HG03159 (cell line): ENCODE measurements around the gene MYO15A.
A peak's percentile ranks its signal among the peaks of the same experiment; 100 is the strongest.

ENCODE experiments used
- ATAC-seq: cut with Tn5 transposase; IDR thresholded peaks from one replicate; pipeline ENCODE4 v1.9.1; 2021; ENCODE audit warnings: mild to moderate bottlenecking, moderate library complexity; ENCODE audit not compliant: unreplicated experiment

MYO15A gene

DNA sequence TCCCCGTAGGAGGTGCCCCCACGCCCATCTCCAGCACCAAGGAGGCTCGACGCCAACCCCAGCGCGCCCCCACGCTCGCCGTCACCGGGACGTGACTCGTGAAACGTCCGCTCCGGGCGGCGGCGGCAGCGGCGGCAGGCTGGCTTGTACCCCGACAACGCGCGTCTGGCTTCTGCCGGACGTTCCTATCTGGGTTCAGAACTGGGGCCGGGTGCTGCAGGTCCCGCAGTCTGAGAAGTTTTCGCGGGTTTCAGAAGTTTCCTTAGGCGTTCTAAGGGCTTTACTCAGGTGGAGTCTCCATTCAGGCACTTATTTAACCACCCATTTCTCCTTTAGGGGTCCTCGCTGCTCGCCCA is 74.4 kb downstream of the MYO15A start:
- peak; percentile 27 for ATAC-seq

DNA sequence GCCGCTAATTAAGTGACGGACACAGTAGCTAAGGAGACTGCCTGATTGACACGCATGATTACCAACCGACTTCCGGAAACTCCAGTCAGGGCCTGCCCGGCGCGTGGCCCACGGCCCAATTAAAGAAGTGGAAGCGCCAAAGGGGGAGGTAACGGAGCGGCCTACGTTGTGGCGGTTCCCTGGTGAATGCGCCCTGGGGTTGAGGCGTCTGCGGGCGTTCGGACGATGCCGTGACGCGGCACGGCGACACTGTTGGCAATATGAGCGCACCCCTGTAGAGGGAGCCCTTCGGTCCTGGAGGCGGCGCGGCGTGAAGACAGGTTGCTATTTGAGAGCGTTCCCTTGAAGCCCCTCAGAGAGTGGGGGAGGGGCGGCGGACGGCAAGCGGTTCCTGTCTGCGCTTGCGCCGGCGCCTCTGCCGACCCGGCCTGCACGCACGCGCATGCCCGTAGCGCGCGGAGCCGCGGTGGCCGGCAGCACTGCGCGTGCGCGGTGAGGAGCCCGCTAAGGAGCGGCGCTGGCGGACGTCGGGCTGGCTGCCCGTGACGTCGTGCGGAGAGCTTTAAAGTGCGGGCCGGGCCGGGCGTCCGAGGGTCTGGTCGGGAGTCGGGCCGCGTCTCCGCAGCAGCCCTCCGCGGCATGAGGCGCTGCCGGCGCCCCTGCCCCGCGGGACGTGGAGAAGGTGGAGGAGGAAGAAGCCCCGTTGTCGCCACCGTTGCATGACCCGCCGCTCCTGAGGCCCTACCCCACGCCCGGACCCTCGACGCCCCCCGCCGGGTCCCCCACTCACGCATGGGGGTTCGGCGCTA is 75.0 kb downstream of the MYO15A start, which contains the start of gene ALKBH5:
Gene ALKBH5, plus strand, starts transcription at position 495 of the 809 bp plus-strand sequence. CDS start 416 bp downstream, outside the sequence.
- peak; percentile 84 for ATAC-seq

DNA sequence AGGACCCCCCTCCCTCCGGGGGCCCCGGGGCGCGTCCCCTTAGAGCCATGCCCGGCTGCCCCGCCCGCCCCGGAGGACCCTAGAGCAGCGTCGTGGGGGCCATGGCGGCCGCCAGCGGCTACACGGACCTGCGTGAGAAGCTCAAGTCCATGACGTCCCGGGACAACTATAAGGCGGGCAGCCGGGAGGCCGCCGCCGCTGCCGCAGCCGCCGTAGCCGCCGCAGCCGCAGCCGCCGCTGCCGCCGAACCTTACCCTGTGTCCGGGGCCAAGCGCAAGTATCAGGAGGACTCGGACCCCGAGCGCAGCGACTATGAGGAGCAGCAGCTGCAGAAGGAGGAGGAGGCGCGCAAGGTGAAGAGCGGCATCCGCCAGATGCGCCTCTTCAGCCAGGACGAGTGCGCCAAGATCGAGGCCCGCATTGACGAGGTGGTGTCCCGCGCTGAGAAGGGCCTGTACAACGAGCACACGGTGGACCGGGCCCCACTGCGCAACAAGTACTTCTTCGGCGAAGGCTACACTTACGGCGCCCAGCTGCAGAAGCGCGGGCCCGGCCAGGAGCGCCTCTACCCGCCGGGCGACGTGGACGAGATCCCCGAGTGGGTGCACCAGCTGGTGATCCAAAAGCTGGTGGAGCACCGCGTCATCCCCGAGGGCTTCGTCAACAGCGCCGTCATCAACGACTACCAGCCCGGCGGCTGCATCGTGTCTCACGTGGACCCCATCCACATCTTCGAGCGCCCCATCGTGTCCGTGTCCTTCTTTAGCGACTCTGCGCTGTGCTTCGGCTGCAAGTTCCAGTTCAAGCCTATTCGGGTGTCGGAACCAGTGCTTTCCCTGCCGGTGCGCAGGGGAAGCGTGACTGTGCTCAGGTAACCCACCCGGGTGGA is 75.8 kb downstream of the MYO15A start:
- ATAC-seq = peak; percentile 3

DNA sequence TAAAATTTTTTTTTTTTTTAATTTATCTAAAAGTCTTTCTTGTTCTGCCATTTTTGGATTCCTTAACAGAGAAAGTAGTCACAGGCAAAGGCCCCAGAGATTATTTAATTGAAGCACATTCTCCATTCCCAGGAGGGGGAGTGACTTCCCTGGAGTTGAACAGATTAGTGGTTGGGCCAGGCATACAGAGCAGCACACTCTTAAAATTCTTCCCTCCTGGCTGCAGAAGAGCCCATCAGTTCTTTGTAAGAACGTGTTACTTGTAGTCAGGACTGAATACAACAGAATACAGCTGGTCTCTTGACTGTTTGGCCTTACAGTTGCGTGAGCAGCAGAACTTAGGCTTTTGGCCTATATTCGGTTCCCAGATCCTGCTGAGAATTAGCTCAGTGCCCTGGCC is 76.8 kb downstream of the MYO15A start:
- ATAC-seq = no peak

DNA sequence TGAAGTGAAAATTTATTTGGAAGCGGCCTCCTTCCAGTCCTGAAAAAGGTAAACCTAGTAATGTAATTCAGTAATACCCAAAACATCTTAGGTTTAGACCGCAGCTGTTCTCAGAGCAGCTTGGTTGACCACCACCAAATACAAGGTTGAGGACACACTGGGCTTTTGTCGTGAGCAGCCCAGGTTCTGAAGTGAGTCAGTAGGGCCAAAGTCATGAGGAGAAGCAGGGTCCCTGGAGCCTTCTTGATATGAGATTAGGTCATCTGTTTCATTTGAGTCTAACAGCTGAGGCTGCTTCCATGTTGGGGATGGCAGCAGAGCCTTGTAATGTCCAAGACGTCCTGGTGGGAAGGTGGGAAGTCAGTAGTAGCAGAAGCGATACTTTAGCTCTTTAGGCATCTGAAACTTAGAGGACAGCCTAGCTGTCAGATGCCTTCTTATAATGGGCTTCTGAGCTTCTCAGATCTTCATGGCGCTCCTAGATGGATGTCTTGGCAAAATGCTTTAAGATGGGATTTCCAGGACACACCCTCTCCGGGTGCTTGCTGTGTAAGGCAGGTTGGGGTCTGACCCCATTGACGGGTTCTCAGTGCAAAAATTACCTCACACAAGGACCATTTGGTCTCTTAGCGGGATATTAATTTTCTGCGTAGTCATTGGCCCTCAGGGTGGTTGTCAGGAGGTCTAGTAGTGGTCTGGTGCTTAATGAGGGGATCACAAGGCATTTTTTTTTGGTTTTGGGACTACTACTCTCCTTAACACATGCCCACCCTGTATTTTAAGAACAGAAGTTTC is 77.5 kb downstream of the MYO15A start:
- ATAC-seq = no peak

DNA sequence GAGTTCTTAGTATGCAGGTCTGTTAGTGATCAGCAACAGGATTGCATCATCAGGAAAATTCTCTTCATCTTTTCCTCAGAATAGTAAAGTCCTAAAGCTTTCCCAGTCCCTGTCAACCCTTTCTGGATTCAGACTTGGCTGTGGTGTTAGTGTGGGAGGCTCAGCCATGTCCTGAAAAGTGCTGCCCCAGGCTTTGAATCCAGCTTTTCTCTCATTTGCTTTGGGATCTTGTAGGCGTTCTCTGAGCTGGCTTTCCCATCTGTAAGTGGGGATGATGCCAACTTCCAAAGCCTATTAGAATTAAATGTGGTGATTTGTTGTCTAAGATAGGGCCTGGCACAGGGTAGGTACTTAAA is 78.0 kb downstream of the MYO15A start:
- no peak for ATAC-seq

DNA sequence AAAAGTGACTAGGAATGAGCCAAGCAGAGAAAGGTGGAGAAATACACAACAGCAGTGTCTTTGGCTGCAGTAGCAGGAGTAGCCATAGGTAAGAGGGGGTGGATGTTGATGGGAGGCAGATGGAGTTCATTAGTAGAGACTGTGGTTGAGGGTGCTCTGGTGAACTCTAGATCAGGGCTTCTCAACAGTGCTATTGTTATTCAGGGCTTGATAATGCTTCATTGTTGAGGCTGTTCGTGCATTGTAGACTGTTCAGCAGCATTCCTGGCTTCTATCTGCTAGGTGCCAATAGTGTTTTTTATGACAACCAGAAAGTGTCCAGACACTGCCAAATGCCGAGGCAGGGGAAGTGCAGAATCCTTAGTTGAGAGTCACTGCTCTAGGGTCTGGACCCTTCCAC is 78.7 kb downstream of the MYO15A start:
- ATAC-seq = no peak

DNA sequence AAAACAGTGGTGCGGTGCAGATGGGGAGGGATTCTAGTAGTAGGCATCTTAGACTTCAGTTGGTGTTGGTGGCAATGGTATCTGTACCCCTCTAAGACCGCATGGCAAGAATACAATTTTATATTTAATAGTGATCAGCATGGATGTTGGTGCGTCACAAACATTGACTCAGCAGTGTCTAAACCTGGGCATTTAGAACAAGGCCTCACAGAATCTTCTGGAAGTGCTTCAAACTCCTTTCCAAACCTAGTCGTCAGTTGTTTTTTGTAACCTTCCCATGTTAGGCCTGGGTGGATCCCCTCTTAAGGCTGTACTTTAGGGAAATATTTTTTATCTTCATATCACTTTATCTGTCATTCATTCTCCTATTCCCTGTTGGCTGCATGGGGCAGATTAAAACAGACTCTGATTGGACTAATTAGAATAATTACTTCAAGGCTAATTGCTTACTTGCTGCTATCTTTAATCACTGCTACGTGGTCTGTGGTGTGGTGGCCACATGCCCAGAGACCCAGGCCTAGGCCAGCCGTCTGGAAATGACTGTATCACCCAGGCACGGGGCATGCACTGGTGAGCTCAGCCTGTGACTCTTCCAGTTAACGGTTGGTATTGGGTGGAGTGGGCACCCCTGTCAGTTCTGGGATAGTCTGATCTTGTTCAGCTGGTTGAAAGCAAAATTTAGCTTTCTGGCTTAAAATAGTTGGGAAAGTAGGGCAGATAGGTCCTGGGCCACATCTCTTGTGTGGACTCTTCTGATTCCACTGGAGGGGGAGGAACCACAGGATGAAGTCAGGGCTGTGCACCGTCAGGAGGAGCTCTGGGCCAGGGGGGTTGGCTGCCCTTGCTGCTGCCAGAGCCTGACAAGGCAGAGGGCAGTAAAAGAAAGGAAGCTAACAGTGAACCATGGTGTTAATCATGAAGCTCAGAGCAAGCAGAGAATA is 79.5 kb downstream of the MYO15A start:
- no peak for ATAC-seq

DNA sequence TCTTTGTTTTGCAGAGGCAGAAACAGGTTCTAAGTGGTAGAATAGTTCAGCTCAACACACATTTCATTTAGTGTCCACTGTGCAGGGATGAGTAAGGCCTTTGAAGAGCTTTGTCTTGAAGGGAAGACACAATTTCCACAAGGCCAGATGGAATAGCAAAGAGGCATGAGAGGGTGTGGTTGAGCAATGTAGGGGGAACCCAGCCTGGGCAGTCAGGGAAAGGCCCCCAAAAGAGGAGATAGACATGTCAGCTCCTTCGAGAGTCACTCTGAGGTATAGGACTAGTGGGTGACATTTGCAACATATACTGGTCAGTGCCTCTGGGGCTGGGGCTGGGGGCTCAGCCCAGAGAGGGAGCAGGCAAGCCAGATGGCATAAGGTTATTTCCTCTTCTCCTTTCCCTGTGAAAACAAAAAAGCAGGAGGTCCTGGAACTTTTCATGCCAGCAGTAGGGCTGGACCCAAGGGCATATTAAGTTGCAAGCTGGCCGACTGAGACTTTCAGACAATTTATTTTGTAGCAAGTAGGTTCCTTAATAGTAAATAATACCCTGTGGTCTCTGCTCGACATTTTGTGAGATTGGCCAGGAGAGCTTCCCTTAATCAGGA is 82.2 kb downstream of the MYO15A start:
- no peak for ATAC-seq

DNA sequence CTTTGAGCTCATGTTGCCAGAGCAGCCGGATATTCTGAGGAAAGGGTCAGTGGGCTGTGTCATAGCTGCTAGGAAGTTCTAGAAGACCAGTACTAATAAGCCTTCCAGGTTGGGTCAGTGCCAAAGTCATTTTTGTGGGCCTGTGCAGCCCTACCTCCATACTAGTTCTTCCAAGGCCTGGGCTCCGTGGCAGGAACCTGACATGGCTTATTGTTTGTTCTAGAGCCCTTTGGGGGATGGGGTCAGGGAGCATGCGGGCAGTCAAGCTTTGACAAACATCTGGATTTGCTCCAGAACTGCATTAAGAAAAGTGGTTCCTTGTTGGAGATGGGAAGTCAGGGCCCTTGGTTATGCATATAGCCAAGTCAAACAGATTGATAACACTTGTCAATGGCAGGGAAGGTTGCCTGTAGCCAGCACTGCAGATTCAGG is 82.7 kb downstream of the MYO15A start:
- ATAC-seq = no peak

DNA sequence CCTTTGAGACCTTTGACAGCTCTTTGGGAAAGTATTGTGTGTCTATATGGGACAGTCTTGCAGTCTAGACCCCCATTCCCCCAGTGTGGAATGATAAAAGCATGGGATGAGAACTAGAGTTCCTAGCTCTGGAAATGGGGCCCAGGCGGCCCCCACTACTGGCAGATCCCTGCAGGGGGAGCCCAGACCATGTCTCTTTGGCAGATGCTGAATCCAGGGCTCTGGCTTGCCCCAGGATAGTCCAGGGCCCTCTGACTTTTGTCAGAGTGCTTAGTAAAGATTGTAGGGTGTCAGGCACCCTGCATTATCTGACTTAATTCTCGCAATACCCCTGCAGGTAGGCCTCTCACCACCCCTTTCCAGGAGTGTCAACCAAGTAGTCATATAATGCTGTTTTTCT is 83.4 kb downstream of the MYO15A start:
- no peak for ATAC-seq

DNA sequence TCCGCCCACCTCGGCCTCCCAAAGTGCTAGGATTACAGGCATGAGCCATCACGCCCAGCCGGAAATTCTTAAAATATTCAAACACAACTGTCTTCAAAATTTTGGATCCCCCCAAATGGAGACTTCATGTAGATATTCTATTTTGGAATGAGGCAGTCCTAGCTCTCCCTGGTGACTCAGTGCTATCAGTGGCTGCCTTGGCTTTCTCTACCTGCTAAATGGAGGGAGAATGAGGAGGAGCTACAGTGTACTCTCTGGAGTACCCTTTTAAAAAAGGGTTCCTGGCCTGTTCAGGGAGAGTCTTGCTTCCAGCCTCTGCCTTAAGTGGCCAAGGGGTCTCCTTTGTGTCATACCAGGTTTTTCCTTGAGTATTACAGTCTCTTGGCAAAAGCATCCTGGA is 85.8 kb downstream of the MYO15A start:
- ATAC-seq = no peak

DNA sequence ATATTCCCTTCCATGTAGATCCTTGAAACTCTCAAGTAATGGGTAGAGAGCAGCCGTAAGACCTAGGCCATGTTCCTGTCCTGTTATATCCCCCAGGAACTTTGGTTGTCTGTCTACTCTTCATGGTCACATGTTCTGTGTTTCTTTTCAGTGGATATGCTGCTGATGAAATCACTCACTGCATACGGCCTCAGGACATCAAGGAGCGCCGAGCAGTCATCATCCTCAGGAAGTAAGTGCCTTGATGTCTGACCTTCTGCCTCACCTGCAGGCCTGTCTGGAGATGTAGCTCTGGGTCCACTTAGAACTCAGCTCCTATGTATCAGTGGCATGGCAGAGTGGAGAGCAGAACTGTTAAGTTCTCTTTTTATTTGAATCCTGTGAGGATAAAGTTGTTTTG is 86.2 kb downstream of the MYO15A start:
- ATAC-seq = no peak

DNA sequence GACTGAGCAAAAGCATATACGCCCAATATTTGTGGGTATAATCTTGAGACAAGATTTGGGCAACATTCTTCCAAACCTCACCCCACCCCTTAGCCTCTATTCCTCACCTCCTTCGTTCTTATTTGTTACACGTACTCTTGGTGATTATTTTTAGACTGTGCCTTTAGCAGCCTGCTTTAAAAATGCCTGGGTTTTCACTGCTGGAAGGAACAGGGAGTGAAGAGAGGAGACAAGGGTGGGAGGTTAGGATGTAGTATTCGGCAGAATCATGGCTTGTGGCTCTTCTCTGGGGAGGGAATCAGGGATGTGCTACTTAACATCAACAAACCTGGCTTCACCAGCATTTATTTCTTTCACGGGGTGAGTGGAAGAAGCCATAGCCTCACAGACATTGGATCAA is 86.7 kb downstream of the MYO15A start:
- ATAC-seq = no peak

DNA sequence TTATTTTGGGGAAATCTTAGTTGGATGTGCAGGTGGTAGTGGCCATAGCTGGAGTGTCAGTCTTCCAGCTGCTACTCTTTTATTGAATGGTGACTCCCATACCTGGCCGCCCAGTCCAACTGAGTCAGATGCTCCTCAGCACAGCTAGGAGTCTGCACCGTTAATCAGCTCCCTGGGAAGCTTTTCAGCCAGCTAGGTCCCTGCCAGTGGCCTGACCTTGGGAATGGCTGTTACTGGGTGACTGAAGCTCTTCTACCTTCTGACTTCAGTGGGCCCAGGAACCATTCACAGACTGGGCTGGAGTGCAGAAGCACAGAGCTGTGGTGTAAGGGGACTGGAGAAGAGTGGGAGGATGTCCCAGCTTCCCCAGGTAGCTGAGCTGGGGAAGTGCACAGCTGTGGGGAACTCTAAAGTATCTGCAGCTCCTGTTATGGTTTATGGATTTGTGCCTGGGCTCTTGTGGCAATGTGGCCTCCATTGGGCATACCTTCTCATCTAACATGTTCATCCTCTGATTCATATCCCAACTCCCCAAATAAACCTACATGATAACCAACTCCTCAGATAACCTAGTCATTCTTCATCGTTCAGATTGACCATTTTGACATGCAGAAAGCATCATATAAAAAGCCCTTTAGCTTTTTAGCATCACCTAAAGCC is 89.1 kb downstream of the MYO15A start:
- no peak for ATAC-seq

DNA sequence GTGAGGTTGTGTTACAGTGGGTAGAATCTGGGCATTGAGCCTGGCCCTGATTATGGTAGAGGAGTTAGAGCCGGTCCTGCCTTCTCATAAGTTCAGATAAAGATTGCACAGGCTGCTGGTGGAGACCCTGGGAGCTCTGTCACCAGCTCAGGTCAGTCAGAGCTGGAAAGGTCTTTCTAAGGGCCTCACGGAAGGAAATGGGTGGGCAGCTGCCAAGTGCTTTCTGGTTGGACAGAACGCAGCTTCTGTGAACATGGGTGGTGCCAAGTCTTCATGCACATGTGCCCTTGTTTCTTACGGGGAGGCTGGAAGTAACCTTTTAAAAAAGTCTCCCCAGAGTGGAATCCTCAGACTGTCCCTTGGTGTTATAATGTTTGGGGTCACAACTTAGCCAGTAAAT is 90.0 kb downstream of the MYO15A start:
- no peak for ATAC-seq

DNA sequence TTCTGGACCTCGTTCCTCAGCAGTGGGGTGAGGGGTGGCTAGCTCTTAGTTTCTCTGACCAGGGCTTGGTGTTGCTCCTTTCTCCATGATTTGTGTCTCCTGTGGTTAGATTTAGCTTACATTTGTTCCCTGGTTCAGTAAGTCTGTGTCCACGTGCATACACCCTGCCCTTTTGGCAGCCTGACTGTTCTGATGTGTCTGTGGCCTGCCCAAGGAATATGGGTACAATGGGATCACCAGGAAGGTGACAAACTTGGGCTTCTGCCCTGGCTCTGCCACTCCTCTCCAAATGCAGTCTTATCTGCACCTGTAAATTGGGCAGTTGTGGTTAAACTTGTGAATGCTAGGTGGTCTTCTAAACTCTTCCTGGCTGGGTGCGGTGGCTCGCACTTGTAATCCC is 92.6 kb downstream of the MYO15A start:
- no peak for ATAC-seq

DNA sequence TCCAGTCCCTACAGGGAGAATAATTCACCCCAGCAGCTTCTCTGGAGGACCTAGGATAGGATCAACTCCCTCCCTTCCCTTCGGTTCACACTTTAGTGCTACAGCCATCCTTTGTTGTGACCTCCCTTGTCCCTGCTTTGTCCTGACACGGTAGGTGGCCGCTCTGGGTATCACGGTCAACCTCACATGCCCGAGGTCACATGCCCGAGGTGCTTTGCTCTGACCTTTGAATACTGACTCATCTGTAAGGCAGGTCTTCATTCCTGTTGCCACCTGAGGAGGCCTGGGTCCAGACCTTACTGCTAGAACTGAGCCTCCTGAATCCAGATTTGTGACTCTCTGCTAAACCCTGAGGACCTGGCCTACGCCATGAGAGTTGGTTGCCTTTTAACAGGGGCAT is 94.8 kb downstream of the MYO15A start:
- ATAC-seq = no peak

DNA sequence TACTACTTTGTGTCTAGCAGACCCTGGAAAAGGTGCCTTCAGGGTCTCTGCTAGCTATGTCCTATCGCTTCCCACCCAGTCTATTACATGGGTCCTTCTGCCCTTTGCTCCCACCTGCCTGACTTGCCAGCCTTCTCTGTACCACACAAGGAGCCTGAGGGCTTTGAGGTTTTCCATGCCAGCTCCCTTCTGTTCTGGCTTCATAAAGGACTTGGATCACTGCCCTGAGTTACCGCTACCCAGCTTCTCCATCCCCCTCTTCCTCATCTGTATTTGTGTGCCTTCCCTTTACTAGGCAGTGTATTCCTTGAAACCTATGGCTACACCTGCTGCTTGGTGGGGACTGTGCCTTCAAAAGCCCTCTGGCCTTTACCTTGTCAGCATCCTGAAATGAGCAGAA is 97.3 kb downstream of the MYO15A start:
- ATAC-seq = no peak
